Measurements from ENCODE around the gene NFATC1.

NFATC1 gene

DNA sequence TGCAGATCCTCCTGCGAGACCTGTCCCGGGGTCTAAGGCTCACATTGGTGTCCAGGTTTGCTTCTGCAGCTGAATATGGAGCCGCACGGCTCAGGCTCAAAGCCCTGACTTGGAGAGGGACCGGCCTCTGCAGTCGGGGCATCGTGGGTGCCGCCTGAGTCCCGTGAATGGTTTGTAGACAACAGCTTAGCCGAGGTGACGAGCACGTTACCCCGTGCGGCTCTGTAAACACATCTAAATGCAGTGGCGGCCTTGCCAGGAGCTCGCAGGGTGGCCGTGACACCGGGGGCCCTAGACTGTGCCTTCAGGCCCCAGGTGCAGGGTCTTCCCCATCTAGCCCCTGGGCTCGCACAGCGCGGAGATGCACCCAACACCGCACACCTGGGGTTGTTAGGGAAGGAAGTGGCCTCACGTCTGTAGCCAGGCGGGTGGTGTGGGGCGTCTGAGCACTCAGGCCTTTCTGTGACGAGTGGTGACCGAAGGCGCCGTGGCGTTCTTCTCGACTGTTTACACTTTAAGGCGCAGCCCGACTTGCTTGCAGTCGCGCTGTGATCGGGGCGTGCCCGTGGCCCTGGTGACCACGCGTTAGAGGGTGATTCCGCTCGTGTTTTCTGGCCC lies 91.6 kb downstream of the NFATC1 start:
- no peaks in the 10 kb centered on the region for H3K4me1 ChIP-seq (ENCODE audit: insufficient read depth, poor library complexity, severe bottlenecking)
- H3K27ac ChIP-seq (ENCODE audit: poor library complexity, severe bottlenecking), result no peak overlapping the region
- no peak overlapping the region for H3K4me3 ChIP-seq (ENCODE audit: severe bottlenecking)
- no peak for ATAC-seq (ENCODE audit: low read depth)
- no peaks in the 10 kb centered on the region for H3K27me3 ChIP-seq (ENCODE audit: insufficient read depth, poor library complexity, severe bottlenecking)
- TF ChIP-seq, protein P1, sequence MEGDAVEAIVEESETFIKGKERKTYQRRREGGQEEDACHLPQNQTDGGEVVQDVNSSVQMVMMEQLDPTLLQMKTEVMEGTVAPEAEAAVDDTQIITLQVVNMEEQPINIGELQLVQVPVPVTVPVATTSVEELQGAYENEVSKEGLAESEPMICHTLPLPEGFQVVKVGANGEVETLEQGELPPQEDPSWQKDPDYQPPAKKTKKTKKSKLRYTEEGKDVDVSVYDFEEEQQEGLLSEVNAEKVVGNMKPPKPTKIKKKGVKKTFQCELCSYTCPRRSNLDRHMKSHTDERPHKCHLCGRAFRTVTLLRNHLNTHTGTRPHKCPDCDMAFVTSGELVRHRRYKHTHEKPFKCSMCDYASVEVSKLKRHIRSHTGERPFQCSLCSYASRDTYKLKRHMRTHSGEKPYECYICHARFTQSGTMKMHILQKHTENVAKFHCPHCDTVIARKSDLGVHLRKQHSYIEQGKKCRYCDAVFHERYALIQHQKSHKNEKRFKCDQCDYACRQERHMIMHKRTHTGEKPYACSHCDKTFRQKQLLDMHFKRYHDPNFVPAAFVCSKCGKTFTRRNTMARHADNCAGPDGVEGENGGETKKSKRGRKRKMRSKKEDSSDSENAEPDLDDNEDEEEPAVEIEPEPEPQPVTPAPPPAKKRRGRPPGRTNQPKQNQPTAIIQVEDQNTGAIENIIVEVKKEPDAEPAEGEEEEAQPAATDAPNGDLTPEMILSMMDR (IDR thresholded peaks at IDR 0.05; ENCODE audit: poor library complexity, severe bottlenecking), result no peak
- no peaks in the 10 kb centered on the region for H3K36me3 ChIP-seq (ENCODE audit: low read depth)
- no peaks in the 10 kb centered on the region for H3K9me3 ChIP-seq (ENCODE audit: severe bottlenecking)
- peak; percentile 69 for DNase-seq (ENCODE audit: low spot score)

DNA sequence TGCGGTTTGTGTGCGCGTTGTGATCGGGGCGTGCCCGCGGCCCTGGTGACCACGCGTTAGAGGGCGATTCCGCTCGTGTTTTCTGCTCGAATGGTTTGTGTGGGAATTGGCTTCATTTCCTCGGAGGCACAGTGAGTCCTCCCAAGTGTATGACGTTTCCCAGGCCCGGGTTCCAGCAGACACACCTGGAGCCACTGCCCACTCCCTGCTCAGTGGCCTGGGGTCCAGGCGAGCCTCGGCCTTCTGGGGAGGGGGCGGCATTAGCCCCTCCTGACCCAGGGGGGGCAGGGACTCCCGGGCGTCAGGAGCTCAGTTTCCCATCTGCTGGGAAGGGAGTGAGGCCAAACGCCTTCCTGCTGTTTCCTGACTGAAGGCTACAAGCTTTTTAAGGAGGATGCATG lies 92.1 kb downstream of the NFATC1 start:
- no peak for ATAC-seq (ENCODE audit: low read depth)
- no peak for DNase-seq (ENCODE audit: low spot score)
- Histone ChIP-seq H3K27ac (ENCODE audit: poor library complexity, severe bottlenecking) (no peak overlapping the region), H3K9me3 (ENCODE audit: severe bottlenecking) (no peaks in the 10 kb centered on the region), H3K27me3 (ENCODE audit: insufficient read depth, poor library complexity, severe bottlenecking) (no peaks in the 10 kb centered on the region), H3K4me3 (ENCODE audit: severe bottlenecking) (no peak overlapping the region), H3K36me3 (ENCODE audit: low read depth) (no peaks in the 10 kb centered on the region), H3K4me1 (ENCODE audit: insufficient read depth, poor library complexity, severe bottlenecking) (no peaks in the 10 kb centered on the region)
- TF ChIP-seq, protein P1 (IDR thresholded peaks at IDR 0.05; ENCODE audit: poor library complexity, severe bottlenecking), result no peak

DNA sequence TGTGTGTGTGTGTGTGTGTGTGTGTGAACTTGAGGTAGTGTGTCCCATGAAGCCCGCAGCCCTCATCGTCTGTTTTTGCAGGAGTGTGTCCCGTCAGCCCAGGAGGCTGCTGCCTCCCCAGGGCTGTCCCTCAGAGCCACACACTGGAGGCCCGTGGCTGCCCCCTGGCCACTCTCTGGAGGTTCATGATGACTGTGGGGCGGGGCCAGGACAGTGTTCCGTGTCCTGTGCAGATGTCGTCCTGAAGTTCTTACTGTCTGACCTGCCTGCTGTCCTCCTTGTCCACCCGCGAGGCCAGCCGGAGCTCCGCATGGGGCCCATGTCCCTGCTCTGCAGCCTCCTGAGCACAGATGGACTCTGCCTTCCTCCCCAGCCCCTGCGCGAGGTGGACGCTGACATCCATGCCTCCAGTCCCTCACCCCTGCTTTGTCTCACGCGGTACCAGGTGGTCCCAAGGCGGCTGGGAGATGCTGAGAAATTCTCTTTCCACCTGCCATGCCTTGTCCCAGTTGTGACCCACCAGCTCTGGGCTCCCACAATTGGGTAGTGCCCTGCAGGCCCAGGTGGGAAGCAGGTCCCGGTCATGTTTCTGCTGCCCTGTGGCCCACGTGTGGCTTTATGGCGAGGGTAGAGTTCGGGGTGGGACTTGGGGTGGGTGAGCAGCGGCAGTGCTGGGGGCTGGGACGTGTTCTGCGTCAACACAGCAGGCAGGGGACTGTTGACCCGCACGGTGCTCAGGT lies 92.8 kb downstream of the NFATC1 start:
- no peak overlapping the region for H3K27ac ChIP-seq (ENCODE audit: poor library complexity, severe bottlenecking)
- H3K4me3 ChIP-seq (ENCODE audit: severe bottlenecking), result no peak overlapping the region
- no peaks in the 10 kb centered on the region for H3K27me3 ChIP-seq (ENCODE audit: insufficient read depth, poor library complexity, severe bottlenecking)
- no peaks in the 10 kb centered on the region for H3K4me1 ChIP-seq (ENCODE audit: insufficient read depth, poor library complexity, severe bottlenecking)
- H3K9me3 ChIP-seq (ENCODE audit: severe bottlenecking), result no peaks in the 10 kb centered on the region
- no peaks in the 10 kb centered on the region for H3K36me3 ChIP-seq (ENCODE audit: low read depth)
- TF ChIP-seq, protein P1 (IDR thresholded peaks at IDR 0.05; ENCODE audit: poor library complexity, severe bottlenecking), result no peak
- ATAC-seq (ENCODE audit: low read depth) (no peak), DNase-seq (ENCODE audit: low spot score) (peak; percentile 38)

DNA sequence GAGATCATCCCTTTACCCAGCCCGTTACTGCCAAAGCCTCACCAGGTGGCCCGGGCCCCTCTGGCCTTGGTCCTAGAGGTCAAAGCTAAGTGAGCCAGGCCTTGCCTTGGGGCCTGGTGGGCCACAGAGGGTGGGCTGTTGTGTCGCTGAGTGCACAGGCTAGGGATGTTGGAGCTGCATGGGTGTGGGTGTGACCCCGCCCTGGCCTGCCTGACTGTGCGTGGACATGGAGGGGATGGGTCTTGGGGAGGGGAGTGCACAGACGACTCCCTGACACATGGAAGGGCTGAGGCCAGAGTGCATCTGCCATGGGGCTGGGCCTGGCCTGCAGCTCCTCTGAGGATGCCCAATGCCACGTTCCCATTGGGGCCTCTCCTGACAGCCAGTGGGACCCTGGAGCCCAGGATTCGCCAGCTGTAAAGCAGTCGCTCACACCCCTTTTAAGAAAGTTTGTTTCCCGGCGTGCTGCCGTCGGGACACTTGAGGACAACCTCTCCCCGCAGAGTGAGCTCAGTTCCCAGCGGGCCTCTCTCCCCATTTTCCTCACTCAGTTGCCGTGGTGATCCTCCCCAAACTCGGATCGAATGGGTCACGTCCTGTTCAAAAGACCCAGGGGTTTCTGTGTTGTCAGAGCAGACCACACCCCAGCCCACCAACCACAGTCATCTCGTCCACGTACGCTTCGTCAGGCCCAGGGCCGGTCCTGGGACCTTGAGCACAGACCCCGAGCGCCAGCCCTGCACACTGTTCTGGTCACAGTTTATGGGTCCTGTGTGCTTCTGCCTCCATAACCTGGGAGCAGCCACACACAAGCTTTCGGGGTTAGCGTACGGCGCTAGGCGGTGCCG lies 93.5 kb downstream of the NFATC1 start:
- Histone ChIP-seq H3K4me3 (ENCODE audit: severe bottlenecking) (no peak overlapping the region), H3K27me3 (ENCODE audit: insufficient read depth, poor library complexity, severe bottlenecking) (no peaks in the 10 kb centered on the region), H3K9me3 (ENCODE audit: severe bottlenecking) (no peaks in the 10 kb centered on the region), H3K27ac (ENCODE audit: poor library complexity, severe bottlenecking) (no peak overlapping the region), H3K4me1 (ENCODE audit: insufficient read depth, poor library complexity, severe bottlenecking) (no peaks in the 10 kb centered on the region), H3K36me3 (ENCODE audit: low read depth) (no peaks in the 10 kb centered on the region)
- peak; percentile 41 for DNase-seq (ENCODE audit: low spot score)
- no peak for ATAC-seq (ENCODE audit: low read depth)
- TF ChIP-seq, protein P1 (IDR thresholded peaks at IDR 0.05; ENCODE audit: poor library complexity, severe bottlenecking), result no peak
